ENCODE results near the gene TFDP2.

GRCh38 chr3:142026333-142026732, 123.0 kb downstream of the TFDP2 start:
- no peak for TF ChIP-seq POLR2AphosphoS5 (IDR thresholded peaks at IDR 0.05)
- TF ChIP-seq POLR2A (IDR thresholded peaks at IDR 0.05), result no peak
